GM15510 (cell line): ENCODE measurements around the gene RIMKLB.

Experiments
- POLR2A ChIP-seq: IDR thresholded peaks from 3 replicates; pipeline ENCODE4 v1.6.1; 2011; ENCODE audit warnings: borderline replicate concordance; ENCODE audit not compliant: insufficient read length; ENCODE audit errors: extremely low read depth

Gene RIMKLB, protein sequence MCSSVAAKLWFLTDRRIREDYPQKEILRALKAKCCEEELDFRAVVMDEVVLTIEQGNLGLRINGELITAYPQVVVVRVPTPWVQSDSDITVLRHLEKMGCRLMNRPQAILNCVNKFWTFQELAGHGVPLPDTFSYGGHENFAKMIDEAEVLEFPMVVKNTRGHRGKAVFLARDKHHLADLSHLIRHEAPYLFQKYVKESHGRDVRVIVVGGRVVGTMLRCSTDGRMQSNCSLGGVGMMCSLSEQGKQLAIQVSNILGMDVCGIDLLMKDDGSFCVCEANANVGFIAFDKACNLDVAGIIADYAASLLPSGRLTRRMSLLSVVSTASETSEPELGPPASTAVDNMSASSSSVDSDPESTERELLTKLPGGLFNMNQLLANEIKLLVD

GRCh38 chr12:8697476-8698131 is at the start of gene RIMKLB:
Gene RIMKLB (plus strand): TSS chr12:8697991. CDS start chr12:8713867, 15,876 bp downstream.
- TF ChIP-seq POLR2A: no peak

GRCh38 chr12:8648576-8649205 is 49.1 kb upstream of the RIMKLB start:
- TF ChIP-seq POLR2A: no peak

GRCh38 chr12:8655421-8655820 is 42.4 kb upstream of the RIMKLB start:
- no peak for TF ChIP-seq POLR2A

DNA sequence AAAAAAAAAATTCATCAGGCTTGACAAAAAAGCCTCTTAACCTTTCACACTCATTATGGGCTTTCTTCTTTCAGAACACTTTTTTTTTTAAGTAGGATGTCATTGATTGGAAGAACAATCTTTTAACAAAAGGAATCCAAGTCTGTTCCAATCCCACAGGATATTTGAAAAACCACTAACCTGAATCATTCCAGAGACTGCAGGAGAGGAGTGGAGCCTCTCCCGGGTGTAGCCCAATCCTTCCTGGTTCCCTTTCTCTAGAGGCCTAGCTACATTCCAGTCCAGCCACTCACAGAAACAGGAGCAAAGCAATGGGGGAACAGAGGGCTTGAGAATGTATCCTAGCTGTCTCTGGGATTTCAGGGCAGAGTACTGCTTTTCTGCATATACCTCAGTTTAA is 39.4 kb upstream of the RIMKLB start:
- no peak for TF ChIP-seq POLR2A

GRCh38 chr12:8661016-8661415 is 36.8 kb upstream of the RIMKLB start:
- no peak for TF ChIP-seq POLR2A

DNA sequence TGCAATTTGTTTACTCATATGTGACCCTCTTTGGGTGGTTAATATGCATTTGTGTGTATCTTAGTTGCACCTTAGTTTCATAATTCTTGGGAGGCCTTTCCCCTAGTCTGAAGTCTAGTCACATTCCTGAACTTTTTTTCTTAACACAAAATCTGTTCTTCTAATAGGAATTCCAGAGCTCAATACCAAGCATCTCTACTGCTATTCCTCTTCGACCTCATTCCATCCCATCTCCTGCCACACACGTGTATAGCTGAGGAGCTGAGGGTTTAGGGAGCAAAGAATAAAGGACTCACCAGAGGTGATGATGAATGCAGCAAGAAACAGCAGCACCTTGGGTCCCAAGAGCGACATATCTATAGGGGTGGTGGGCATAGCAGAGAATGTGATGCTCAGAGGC is 36.0 kb upstream of the RIMKLB start:
- no peak for TF ChIP-seq POLR2A

GRCh38 chr12:8662593-8662992 is 35.2 kb upstream of the RIMKLB start, which contains the start of gene MFAP5:
Gene MFAP5 (minus strand): TSS chr12:8662826. CDS start chr12:8662104, 722 bp downstream.
- TF ChIP-seq POLR2A: no peak

DNA sequence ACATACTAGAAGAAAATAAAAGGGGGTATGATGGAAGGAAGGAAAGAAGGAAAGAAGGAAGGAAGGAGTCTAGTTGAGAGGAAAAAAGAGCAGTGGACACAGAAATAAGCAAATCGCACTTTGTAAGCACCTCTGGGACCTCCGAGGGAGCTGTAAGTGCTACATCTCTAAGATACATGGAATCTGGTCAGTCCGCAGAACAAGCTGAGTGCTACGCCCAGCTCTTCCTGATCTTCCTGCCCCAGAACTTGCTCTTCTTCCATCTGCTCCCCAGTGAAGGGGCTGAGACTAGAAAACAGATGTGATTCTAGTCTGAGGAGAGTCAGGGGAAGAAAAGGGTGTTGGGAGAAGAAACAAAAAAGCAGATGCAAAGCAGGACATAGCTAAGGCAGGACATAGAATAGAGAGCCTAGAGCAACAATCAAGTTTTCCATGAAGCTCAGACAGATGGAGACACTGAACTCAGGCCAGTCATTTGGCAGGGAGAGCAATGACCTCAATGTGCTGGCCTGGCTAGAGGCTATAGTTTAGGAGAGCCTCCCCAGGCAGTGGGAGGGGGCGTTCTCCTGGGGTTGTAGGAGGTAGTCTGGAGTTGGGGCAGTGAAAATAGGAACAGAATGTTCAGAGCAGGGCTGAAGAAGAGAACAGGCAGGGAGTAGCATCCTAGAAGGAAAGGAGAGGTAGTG is 33.4 kb upstream of the RIMKLB start:
- TF ChIP-seq POLR2A: no peak

DNA sequence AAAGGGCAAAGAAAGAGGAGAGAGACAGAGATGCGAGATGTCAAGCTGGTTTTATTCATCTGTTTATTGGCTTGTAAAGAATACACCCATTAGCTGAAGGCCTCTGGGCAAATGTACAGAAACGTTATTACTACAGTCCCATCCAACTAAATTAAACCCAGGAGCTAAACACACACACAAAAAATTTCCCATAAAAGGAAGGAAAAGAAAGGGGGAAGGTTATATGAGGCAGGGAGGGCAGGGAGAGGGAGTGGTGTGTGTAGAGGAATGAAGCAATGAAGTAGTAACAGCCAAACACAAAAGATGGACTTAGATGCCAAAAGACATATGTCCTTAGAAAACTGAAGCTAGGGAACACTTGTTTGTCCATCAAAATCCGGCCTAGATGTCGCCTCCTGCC is 32.0 kb upstream of the RIMKLB start:
- TF ChIP-seq POLR2A: no peak

GRCh38 chr12:8667270-8667669 is 30.5 kb upstream of the RIMKLB start:
- no peak for TF ChIP-seq POLR2A

- TF ChIP-seq POLR2A: no peak
These were observed 29.4 kb upstream of the RIMKLB start for GRCh38 chr12:8668441-8668840.

DNA sequence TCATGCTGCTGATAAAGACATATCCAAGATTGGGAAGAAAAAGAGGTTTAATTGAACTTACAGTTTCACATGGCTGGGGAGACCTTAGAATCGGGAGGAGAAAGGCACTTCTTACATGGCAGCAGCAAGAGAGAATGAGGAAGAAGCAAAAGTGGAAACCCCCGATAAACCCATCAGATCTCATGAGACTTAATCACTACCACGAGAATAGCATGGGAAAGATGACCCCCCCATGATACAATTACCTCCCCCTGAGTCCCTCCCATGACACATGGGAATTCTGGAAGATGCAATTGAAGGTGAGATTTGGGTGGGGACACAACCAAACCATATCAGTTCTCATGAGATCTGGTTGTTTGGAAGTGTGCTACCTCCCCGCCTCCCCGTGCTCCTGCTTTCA is 25.4 kb upstream of the RIMKLB start:
- TF ChIP-seq POLR2A: no peak

DNA sequence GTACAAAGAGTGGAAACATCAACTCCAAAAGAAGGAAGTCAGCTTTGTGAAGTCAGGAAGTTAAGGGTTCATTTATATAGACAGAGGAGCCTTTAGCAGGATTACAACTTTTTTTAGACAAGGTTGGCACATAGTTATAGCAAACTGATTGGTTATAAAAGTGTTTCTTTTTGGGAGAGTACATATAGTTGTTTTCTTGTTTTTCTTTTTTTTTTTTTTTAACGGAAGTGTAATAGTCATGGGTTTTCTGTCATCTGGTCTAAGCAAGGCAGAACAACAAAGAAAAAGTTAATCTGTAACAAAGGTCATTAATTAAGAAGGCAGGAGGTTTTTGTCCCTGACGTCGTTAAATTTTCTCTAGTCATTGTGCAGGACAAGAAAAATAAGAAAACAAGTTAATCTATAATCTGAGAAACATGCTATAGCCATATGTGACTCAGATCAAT is 22.2 kb upstream of the RIMKLB start:
- TF ChIP-seq POLR2A: no peak

- no peak for TF ChIP-seq POLR2A
These were observed 21.1 kb upstream of the RIMKLB start for GRCh38 chr12:8676651-8677050.

- TF ChIP-seq POLR2A: no peak
These were observed 20.4 kb upstream of the RIMKLB start for GRCh38 chr12:8677362-8677761.
